GM18858 (cell line): ENCODE data around the gene PLEKHH3.

Experiments
- ATAC-seq: cut with Tn5 transposase; IDR thresholded peaks from one replicate; pipeline ENCODE4 v1.9.1; 2021; ENCODE audit not compliant: unreplicated experiment

Gene PLEKHH3

DNA sequence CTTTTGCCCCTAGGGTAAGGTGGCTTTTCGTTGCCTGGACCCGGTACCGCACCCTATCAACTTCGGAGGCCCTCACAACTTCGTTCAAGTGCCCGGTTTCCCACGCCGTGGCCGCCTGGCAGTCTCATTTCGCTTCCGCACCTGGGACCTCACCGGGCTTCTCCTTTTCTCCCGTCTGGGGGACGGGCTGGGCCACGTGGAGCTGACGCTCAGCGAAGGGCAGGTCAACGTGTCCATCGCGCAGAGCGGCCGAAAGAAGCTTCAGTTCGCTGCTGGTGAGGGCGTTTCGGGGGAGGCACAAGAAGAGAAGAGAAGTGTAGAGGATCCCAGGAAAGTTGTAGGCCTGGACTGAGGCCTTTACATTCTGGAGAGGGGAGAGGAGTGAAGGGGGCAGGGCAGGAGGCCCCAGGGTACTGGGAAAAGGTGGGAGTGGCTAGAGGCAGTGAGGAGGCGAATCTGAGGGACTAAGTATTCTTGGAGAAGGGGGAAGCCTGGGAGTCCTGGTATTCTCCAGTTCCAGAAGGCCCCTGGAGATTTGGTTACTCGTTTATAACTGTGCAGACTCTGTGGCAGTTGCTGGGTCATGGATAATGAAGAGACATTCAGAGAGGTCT is 11.0 kb upstream of the PLEKHH3 start:
- no peak for ATAC-seq

DNA sequence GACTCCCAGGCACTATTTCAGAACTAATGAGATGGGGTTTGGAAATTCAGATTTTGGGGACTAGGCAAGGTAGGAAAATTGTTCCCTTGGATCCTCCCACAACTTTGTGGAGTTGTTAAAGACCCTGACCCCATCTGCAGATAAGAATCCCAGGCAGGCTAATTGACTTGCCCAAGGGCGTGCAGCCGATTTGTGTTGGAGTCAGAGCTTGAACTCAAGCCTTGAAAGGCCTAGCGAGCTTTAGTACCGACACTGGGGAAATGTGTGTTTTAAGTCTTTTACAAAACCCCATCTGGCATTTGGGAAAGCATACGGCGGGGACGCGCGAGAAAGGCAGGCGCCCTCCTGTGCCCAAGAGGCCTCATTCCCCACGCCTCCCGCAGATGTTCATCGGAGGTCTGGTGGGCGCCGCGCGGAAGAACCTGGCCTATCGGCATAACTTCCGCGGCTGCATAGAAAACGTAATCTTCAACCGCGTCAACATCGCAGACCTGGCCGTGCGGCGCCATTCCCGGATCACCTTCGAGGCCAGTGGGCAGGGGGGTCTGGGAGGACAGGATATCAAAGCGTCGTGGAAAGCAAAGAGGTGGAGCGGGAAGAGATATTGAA is 9.8 kb upstream of the PLEKHH3 start:
- ATAC-seq, result no peak

DNA sequence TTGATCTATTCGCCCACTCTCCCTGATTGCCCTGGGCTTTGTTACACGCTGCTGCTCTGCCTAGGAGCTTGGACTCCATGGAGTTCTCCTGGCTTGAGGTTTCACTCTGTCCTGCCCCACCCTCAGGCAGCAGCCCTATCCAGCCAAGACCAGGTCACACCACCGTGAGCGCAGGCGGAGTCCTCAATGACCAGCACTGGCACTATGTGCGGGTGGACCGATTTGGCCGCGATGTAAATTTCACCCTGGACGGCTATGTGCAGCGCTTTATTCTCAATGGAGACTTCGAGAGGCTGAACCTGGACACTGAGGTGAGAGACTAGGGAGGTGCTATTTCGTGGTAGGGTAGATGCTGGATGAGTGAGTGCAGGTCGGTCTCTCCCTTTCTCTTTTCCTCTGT is 9.0 kb upstream of the PLEKHH3 start:
- ATAC-seq, result no peak

DNA sequence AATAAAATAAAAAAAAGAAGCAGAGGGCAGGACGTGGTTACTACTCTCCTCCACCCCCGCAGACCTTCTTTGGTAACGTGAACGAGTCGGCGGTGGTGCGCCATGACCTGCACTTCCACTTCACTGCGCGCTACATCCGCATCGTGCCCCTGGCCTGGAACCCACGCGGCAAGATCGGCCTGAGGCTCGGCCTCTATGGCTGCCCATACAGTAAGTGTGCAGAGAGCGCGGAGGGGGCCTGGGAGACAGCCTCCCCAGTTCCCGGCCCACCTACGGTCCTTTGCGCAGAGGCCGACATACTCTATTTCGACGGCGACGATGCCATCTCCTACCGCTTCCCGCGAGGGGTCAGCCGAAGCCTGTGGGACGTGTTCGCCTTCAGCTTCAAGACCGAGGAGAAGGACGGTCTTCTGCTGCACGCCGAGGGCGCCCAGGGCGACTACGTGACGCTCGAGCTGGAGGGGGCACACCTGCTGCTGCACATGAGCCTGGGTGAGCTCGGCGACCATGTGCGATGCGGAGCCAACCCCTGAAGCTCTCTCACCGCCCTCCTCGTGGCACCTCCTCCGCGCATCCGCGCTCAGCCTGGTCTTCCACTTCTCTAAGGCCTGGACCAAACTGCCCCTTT is 8.2 kb upstream of the PLEKHH3 start:
- no peak for ATAC-seq

DNA sequence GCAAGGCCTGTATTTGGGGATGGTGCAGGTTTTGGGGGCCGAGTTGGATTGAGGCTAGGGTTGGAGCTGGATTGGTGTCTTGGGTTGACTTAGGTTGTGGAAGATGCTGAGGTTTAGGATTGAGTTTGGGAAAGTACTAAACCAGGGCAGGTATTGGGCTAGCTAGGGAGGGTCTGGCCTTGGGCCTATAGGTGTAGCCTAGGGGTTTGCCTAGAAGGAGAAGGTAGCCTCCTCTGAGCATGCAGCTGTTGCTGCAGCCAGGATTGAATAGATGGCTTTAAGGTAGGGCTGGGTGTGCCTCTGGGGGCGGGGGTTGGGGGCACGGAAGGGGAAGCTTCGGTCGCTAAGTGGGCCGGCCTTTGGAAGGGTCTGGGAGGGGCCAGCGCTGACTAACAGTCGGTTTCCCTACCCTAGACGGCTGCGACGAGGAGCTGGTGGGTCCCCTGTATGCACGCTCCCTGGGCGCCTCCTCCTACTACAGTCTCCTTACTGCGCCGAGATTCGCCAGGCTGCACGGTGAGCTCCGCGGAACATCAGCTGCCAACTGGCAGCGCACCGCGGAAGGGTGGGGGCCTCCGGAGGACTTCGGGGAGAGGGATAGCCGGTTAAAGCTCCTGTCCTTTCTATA is 6.7 kb upstream of the PLEKHH3 start:
- no peak for ATAC-seq

DNA sequence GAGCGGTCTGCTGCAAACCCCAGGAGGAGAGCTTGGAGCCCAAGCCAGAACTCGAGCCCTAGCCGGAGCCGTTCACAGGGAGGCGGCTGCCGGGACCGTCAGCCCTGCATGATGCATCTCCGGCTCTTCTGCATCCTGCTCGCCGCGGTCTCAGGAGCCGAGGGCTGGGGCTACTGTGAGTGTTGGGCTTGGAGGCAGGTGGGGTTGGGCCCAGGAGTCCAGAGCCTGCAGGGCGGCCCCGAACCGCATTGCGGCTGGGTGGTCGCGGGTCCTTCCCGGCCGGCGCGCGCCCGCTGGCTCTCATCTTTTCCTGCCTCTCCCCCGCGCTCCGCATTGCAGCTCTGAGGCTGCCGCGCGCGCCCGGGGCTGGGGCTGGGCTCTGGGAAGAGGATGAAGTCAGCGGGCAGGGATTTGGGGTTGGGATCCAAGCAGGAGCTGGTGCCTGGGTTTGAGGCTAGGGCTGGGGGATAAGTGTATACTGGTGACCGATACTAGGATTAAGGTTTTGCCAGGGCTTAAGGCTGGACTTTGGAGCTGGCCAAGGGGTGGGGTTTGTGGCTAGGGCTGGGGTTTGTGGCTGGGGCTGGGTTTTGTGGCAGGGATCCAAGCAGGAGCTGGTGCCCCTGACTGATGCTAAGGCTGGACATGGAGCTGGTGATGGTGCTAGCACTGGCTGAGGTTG is 6.1 kb upstream of the PLEKHH3 start:
- ATAC-seq, result no peak

DNA sequence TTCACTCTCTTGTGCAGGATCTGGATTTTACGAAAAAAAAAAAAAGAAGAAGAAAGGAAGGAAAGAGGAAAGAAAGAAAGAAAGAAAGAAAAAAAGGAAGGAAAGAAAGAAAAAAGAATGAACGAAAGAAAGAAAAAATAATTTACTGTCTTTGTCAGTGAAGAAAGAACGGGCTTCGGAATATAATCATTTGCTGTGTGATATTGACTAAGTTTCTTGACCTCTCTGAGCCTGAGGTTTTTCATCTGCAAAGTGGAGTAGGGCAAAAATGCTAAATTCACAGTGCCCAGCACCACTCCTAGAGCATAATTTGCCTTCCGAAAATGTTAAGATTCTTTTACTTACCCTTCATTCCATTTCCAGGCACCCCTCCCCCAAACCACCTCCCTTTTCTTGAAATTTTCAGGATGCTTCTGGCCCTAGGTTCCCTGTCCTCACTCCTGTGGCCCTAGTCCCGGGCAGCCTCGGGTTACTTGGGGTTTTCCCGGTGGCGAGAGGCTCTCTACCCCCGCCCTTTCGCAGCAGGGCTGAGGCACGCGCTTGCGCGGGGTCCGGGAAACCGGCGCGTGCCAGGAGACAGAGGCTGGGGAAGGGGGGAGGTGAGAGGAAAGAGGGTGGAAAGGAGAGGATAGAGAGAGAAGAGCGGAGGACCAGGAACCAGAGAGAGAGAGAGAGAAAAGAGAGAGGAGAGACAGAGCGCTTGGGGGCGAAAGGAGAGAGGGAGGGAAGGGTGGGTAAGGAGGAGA is 5.4 kb upstream of the PLEKHH3 start, which contains the start of gene CNTNAP1:
Gene CNTNAP1 (plus strand): TSS at position 556 of the 746 bp plus-strand sequence. CDS start 299 bp downstream, outside the sequence.
- ATAC-seq, result no peak

DNA sequence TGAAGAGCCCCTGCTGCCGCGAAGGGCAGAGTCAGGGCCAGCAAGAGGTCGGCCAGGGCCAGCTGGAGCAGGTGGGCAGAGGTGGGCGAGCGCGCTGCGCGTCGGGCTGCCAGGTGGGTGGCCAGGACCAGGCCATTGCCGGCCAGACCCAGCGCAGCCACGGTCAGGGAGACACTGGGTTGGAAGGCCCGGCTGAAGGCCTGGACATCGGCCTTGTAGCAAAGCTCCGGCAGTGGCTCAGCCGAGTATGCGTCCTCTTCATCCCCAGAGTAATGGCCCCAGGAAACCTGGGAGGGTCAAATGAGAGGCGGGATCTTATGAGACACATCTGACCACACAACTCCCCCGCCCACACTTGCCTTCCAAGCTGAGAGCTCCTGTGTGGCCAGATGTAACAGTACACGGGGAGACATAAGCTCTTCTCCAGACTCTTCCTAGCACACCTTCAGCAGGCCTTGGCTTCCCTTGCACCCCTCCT is 3.6 kb upstream of the PLEKHH3 start:
- ATAC-seq, result no peak

DNA sequence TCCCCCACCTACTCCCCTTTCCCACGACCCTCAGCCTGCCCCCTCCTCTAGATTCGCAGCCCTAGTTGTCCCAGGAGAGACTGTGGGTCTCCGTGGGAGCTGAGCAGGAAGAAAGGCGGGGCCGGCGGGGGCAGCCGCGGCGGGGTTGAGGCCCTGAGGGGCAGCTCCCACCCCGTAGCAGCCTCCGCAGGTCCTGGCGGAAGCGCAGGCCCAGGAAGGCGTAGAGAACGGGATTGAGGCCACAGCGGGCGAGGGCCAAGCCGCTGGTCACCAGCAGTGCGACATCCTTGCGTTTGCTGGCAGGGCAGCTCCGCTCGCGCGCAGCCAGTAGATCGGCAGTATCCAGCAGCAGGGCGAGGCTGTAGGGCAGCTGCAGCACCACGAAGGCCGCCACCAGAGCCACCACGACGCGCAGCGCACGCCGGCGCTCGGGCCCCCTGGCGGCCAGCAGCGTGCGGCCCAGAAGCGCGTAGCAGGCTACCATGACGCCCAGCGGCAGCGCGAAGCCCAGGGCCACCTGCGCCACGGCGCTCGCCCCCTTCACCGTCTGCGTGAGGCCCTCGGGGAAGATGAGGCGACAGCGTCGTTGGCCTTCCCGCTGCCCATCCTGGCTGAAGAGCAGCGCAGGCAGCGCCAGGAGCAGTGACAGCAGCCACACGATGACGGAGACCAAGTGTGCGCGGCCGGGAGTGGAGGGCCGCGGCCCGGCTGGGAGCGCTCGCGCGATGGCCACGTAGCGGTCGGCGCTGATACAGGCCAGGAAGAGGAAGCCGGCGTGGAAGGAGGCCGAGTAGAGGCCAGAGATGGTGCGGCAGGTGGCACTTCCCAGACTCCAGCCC is 2.9 kb upstream of the PLEKHH3 start:
- ATAC-seq, result no peak

DNA sequence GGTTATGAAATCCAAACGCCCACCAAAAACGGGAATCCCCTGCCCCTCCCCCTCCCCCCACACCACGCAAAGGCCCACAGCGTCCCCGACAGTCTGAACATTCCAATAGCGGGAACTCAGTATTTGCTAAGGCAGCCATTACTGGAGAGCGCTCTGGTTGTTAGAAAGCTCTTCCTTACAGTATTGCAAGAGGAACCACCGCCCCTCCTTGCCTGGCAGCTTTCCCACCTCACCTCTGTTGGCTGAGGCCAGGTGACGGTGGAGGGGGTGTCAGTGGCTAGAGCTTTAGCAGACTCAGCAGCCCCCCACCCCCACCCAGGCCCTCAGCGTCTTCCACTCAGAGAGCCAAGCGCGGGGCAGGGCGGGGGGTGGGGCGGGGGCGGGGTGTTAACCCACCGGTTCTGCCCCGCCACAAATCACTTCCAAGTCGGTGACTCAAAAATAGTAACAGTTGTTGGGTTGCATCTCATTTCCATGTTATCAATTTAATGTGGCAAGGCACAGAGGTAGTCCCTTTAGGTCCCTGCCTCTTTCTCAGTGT is 2.2 kb upstream of the PLEKHH3 start:
- ATAC-seq, result no peak

DNA sequence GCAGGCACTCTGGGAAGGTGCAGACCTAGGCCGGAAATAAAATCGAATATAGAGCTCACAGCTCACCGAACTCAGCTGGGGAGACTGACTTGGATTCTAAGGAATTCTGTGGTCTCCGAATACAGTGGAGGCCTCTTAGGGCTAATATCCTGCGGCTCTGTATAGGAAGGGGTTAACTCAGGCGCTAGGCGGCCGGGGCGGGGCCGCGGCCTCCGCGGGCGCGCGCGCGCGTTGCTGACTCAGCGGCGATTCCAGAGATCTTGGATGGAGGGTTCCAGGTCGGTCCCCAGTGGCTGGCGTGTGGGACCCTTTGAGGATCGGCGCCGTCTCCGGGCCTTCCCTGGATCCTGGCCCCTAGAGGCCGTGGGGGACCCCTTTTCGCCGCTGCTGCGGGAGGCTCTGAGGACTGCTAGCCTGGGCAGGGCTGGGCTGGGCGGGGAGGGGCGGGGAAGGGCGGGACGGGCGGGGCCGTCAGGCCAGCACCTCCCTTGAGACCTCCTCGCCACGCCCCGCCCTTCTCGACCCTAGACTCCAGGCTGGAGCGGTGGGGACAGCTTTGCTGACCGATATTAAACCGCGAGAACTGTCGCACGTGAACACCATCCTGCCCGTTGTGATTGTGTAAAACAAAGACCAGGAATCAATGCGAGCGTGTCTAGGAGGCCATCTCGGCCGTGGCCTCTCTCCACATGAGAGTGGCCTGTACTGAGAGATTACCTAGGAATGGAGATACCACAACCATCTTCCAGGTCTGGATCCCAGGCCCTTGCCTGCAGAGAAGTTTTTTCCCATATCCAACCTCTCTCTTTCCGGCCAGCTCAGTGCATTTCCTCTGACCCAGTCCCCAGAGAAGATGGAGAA is 1.4 kb upstream of the PLEKHH3 start:
- no peak for ATAC-seq

DNA sequence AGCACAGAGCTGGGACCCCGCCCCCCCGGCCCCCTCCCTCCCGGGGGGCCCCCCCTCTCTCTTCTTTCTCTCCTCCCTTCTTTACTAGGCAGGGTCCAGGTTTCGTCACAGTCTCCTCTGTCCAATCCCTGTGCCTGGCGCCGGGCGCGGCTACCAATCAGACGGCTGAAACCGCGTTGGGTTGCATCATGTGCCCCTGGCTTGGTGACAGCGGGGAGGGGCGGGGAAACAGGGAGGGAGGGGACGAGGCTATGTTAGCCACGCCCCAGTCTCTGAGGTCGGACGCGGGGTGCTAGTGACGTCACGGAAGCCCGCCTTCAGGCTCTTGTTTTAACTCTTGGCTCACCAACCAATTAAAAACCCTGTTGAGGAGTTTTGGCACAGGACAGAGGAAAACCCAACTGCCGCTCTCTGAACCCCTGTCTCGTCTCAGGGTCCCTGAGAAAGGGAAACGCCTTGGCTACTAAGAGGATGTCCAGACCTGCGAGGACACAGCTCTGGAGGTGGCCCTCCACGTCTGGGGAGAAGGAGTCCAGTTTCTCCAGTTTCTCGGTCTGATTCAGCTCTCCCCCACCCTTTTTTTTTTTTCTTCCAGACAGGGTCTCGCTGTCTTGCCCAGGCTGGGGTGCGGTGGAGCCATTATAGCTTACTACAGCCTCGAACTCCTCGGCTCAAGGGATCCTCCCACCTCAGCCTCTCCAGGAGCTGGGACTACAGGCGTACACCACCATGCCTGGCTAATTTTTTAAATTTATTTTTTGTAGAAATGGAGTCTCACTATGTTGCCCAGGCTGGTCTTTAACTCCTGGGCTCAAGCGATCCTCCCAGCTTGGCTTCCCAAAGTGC is 441 bp upstream of the PLEKHH3 start:
- ATAC-seq, result peak; percentile 64

DNA sequence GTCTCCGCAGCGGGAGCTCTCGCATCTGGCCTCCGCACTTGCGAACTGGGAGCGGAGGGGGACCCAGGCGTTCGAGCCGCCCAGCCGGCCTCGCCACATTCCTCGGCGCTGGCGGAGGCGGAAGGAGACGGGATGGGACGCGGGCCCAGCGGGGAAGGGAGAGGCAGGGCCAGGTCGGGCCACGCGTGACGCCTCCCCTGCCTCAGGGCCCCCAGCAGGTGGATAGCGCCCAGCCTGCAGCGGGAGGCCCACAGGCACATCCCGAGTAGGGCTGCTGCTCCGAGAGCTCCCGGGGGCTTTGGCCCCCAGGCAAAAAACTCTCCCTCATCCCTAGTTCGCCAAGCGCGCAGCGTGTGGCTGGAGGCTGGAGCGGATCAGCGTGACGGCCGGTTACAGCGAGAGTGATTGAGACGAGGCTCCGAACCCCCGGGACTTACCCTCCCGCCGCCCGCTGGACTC is 800 bp downstream of the PLEKHH3 start:
- ATAC-seq, result no peak

DNA sequence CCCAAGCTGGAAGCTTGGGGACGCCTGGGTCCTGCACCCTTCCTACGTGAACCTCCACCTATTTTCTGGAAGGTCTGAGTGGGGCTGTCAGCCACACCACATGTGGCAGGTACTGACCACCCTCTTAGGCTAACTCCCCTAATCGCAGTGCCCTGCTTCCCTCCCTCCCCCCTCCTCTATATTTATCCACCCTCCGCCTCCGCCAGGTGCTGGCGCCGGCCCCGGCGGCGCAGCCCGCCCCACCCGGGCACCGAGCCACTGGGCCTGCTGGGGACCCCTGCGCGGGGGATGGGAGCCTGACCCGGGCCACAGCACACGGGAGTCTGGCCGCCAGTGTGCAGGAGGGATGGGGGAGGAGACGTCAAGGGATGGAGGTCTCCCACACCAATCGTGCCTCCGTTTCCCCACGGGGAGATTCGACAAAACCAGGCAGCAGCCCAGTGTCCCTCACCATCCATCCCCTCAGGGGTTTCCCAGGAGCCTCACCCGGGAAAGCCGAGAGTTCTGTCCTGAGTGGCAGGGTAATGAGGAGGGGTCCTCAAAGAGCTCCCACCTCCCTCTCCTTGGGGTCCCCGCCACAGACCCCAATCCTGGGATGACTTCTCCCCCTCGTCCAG is 1.3 kb downstream of the PLEKHH3 start:
- ATAC-seq, result no peak

DNA sequence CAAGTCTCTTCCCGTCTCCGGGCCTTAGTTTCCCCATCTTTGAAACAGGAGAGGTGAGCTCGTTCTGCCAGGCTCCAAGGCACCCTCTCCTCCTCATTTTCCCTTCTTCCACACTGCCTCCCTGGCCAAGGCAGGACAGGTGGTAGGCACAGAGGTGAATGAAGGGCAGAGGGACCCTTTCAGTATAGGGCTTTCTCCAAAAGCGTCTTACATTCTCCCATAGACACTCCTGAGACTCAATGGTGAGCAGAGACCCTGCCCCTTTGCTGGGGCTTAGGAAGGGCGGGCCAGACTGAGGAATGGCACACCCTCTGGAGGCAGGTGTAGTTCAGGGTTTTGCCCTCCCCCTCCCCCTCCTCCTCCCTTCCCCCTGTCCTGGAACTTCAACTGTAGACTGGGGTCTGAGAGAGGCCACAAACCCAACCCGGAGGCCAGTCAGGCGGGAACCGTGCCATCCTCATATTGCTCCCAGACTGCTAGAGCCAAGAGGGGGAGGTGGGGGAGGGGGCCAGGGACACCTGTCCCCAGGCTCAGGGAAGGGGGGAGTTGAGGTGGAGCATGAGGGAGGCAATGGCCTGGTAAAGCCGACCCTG is 1.9 kb downstream of the PLEKHH3 start:
- no peak for ATAC-seq

DNA sequence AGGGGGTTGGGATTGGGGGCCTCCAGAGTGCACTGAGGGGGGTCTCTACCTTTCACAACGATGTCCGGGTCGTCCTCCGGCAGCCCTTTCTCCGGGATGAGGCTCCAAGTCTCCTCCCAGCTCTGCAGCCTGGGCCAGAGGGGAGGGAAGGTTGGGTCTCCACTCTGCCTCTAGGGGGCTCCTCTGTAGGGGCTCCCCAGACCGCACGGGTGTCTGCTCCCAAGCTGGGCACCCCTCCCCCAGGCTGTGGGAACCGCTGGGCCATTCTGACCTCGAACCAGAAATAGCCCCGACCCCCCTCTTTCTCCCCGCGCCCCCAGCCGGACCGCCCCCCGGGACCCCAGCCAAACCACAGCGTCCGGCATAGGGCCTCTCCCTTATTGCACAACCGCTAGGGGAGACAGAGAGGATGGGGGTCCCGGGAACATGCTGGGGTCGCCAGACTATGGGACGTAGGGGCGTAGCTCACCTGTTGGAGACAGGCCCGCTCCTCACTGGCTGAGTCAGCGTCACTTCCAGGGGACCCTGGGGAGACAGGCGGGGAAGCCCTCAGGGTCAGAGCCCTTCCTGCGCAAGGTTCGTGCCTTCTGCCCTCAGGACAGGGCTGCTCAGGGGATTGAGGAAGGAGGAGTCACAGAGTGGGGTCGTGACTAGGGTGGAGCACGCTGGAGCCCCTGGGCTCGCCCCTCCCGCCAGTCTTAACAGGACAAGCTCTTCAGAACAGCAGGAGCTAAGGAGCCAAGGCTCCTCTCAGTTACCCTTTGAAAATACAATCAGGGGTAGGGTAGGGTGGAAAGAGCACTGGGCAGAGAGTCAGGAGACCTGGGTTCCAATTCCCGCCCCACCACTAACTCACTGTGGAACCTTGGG is 2.7 kb downstream of the PLEKHH3 start:
- ATAC-seq, result no peak
